Breast epithelium (tissue), 3 donors: ENCODE data around the gene SIM2.

Experiments used
- POLR2A ChIP-seq: fragments of 450-650 bp; IDR thresholded peaks from one replicate; pipeline ENCODE4 v1.6.1; 2016; ENCODE audit warnings: antibody characterized with exemption, mild to moderate bottlenecking, moderate library complexity
- POLR2AphosphoS5 ChIP-seq, 3 donors: sonication (generic); formaldehyde crosslinking; IDR thresholded peaks; one replicate each; pipeline ENCODE4 v1.6.1; 2017; ENCODE audit warnings: antibody characterized with exemption in 3 of 3
- TF ChIP-seq, protein P1 (sequence below), 3 donors: fragments of 450-650 bp; IDR thresholded peaks; one replicate each; pipeline ENCODE4 v1.5.1; 2016 to 2017; ENCODE audit warnings: antibody characterized with exemption in 3 of 3, mild to moderate bottlenecking in 3 of 3, moderate library complexity in 3 of 3

DNA sequence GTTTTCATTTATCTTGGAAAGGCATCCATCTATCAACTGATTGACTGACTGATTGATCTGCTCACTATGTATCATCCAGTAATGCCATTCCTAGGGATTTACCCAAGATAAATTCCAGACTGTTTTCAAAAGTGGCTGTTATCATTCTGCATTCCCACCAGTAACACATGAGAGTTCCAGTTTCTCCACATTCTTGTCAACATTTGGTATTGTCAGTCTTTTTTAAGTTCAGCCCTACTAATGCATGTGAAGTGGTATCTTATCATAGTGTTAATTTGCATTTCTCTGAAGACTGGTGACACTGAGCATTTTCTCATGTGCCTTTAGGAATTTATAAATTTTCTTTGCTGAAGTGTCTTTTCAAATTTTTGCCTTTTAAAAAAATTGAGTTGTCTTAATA lies 99.6 kb downstream of the SIM2 start:
- TF ChIP-seq, protein P1, sequence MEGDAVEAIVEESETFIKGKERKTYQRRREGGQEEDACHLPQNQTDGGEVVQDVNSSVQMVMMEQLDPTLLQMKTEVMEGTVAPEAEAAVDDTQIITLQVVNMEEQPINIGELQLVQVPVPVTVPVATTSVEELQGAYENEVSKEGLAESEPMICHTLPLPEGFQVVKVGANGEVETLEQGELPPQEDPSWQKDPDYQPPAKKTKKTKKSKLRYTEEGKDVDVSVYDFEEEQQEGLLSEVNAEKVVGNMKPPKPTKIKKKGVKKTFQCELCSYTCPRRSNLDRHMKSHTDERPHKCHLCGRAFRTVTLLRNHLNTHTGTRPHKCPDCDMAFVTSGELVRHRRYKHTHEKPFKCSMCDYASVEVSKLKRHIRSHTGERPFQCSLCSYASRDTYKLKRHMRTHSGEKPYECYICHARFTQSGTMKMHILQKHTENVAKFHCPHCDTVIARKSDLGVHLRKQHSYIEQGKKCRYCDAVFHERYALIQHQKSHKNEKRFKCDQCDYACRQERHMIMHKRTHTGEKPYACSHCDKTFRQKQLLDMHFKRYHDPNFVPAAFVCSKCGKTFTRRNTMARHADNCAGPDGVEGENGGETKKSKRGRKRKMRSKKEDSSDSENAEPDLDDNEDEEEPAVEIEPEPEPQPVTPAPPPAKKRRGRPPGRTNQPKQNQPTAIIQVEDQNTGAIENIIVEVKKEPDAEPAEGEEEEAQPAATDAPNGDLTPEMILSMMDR (IDR thresholded peaks at IDR 0.05) = no peak
- TF ChIP-seq POLR2A (no peak), POLR2AphosphoS5 (IDR thresholded peaks at IDR 0.05) (no peak)
